HG02852 (cell line): ENCODE results near the gene PSMC3.

Experiments
- ATAC-seq: cut with Tn5 transposase; IDR thresholded peaks from one replicate; pipeline ENCODE4 v1.9.1; 2021; ENCODE audit warnings: mild to moderate bottlenecking, moderate library complexity; ENCODE audit not compliant: unreplicated experiment

PSMC3 gene

DNA sequence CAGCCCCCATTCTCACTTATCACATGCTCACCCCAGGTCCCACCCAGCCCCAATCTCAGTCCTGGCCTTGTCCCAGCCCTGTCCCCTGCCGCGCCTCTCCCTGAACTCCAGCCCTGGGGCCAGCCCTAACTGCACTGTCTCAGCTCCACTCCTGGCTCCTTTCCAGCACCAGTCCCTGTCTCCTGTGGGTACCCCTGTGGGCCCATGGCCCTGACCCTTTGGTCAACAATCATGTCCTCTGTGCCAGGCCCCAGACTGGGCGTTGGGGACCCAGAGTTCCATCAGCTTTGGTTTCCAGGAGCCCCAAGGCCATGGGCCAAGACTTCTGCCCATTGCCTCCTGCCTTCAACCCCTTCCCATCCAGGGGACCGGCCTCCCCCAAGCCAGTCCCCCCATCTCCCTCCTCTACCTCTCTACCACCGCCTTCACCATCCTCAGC lies 48.6 kb downstream of the PSMC3 start:
- ATAC-seq = no peak

DNA sequence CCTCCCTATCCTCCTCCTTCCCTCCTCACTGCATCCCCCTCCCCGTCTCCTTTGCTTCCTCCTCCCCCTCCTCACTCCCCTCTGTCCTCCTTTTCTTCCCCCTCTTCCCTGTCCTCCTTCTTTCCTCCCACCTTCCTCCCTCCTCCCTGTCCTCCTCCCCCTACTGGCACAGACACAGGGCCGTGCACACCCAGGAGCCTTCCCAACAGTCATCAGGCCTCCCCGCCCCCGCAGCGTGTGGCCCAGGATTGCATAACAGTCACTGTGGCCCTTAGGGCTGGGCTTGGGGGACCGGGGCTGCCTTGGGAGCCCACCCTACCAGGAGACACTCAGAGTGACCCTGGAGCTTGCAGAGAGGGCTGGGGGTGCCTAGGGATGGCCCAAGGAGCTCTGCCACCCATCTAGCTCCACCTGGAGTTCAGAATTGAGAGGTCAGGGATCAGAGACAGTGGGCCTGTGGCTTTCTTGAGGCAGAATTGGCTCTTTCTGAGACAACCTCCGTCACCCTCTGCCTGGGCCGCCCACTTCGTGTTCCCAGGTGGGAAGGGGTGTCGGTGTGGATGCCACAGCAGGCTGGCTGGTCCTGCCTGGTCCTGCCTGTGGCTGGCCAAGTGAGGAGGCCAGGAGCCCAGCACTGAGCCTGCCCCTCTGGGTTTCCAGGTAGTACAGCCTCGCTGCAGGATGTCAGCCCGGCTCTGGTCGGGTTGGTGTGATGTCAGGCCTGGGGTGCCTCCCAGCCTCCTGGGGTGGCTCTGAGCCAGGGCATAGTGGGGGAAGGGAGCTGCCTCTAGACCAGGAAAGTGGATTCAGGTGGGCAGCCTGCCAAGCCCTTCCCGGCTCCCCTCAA lies 49.5 kb downstream of the PSMC3 start:
- ATAC-seq = no peak

- ATAC-seq = no peak
Measured at GRCh38 chr11:47376107-47376524, 50.1 kb downstream of the PSMC3 start.

DNA sequence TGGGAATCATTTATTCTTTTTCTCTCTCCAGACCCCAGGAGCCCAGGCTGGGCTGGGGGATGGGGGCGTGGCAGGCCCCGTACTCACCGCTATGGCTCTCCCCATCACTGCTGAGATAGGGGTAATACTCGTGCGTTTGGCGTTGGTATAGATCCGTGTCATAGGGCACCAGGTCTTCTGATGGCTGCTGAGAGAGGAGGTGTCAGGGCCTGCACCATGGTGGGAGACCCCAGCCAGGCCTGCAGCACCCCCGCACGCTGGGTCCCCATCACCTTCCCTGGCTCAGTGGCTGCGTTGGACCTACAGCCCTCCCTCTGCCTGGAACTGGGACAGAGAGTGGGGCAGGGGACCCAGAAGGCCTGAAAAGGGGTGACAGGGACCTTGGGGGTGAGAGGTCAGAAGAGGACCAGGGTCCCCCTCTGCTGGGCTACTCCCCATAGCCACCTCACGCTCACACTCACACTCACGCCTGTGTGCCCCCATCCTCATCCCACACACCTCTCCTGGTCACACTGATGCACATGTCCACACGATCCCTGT lies 50.6 kb downstream of the PSMC3 start:
- ATAC-seq = no peak

- no peak for ATAC-seq
Measured at GRCh38 chr11:47375020-47375419, 51.2 kb downstream of the PSMC3 start.

DNA sequence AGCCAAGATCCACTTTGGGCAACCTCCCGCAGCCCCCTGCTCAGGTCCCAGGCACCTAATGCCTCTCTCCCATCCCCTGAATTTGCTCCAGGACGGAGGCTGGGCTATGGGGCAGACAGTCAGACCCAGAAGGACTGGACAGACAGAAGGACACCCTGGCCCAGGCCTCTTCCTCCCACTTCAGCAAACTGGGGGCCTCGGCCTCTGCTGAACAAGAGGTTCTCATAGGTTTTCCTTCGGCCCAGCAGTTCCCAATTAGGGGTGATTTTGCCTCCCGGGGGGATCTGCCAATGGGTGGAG lies 51.6 kb downstream of the PSMC3 start:
- ATAC-seq = no peak

- no peak for ATAC-seq
Measured at GRCh38 chr11:47373876-47374719, 52.1 kb downstream of the PSMC3 start.

- ATAC-seq = no peak
Measured at GRCh38 chr11:47372422-47372821, 53.8 kb downstream of the PSMC3 start.

DNA sequence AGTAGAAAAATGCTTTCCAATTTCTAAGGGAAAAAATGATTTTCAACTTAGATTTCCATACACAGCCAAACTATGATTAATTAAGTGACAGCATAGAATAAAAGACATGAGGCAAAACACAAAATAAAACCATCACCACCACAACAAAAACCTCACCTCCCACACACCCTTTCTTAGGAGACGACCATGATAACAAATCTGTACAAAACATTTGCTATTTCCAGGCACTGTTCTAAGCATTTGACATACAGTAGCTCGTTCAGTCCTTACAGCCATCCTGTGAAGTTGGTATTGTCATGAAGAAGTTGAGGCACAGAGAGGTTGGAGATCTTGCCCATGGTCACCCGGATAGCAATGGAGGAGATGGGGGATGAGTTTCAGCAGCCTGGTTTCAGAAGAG lies 56.6 kb downstream of the PSMC3 start:
- ATAC-seq = no peak
